GM12801 (cell line): Measurements from ENCODE around the gene ERBB3.

ENCODE experiments used
- TF ChIP-seq, protein P1 (sequence below): IDR thresholded peaks from one replicate; pipeline ENCODE4 v1.5.1; 2011; ENCODE audit warnings: control low read depth; ENCODE audit not compliant: insufficient read length; ENCODE audit errors: extremely low read depth

ERBB3 gene

DNA sequence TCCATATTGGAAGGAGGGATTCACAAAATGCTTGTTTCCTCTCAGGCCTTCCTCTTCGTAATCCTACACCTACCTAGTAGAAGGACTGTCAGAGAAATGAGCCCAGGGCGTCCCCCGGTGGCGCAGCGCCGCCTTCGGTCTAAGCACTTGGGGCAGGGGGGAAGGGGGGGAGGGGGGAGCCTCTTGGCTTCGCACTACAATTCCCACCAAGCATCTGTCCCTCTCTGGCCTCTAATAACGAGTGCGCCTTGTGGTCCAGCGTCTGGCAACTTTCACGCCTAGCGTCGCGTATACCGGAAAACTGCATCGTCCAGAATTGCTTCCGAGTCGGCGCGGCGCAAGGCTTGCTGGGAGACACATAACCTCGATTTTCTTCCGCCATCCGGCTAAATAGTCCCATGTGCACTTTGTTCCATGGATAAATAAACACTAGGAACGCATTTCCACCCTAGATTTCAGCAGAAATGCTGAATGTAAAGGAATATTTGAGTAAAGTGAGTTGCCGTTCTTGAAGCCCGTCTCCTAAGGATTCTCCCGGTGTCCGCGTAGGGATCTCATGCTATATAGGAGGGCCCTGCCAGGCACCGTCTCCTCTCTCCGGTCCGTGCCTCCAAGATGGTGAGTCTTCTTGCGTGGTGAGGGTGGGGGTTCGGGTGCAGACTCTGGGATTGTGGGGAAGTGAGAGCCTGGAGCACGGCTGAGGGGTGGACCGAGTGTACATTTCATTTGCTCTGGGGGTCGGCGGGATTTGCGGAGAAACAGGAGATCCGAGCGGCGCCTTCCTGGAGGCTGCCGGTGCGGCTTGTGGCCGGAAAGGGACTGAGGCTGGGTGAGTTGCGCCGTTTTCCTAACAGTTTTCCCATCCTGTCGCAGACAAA, 38.2 kb upstream of the ERBB3 start, which contains the start of gene RPS26:
Gene RPS26, plus strand, starts transcription at position 367 of the 878 bp plus-strand sequence. Its CDS starts 249 bp downstream, at position 616.
- TF ChIP-seq, protein P1, sequence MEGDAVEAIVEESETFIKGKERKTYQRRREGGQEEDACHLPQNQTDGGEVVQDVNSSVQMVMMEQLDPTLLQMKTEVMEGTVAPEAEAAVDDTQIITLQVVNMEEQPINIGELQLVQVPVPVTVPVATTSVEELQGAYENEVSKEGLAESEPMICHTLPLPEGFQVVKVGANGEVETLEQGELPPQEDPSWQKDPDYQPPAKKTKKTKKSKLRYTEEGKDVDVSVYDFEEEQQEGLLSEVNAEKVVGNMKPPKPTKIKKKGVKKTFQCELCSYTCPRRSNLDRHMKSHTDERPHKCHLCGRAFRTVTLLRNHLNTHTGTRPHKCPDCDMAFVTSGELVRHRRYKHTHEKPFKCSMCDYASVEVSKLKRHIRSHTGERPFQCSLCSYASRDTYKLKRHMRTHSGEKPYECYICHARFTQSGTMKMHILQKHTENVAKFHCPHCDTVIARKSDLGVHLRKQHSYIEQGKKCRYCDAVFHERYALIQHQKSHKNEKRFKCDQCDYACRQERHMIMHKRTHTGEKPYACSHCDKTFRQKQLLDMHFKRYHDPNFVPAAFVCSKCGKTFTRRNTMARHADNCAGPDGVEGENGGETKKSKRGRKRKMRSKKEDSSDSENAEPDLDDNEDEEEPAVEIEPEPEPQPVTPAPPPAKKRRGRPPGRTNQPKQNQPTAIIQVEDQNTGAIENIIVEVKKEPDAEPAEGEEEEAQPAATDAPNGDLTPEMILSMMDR, result no peak

DNA sequence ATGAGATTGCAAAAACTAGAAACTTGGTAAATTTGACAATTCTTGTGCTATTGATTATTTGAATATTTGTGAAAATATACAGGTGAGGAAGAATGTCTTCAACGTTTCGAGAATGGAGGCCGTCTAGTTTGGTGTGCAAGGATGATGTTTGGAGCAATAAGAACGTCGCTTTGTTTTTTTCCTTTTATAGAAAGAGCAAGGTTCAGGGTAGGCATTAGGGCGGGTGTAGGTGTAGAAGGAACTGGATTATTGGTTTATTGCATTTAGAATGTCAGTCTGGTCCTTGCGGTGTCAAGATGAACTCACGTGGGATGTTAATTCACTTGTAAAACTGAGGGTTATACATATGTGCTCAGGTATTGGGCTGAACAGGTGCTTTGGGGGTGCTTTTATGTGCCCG, 37.1 kb upstream of the ERBB3 start:
- TF ChIP-seq, protein P1, result no peak

DNA sequence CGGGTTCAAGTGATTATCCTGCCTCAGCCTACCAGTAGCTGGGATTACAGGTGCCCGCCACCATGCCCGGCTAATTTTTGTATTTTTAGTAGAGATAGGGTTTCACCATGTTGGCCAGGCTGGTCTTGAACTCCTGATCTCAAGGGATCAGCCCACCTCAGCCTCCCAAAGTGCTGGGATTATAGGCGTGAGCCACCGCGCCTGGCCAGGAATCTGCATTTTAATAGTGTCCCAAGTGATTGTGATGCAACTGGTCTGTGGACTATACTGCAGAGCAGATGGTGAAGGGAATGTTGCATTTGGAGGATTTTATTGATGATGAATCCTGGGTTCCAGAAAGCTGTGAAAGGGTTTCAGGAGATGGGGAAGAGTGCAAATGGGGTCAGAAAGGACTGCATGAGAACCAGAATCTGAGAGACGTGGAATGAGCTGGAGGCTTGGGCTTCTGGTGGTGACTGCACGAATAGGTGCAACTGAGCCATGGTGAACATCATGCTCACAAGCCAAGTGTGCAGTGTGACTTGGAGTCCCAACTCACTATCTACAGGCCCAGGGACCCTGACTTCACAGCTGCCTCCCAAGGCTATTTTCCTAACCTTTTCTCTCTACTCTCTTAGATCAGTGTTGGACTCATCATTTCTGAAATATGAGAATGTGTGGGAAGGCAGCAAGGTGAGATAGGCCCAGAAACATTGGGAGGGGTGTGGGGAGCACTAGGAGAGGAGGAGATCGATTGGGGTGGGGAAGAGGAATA, 33.8 kb upstream of the ERBB3 start:
- TF ChIP-seq, protein P1, result no peak

DNA sequence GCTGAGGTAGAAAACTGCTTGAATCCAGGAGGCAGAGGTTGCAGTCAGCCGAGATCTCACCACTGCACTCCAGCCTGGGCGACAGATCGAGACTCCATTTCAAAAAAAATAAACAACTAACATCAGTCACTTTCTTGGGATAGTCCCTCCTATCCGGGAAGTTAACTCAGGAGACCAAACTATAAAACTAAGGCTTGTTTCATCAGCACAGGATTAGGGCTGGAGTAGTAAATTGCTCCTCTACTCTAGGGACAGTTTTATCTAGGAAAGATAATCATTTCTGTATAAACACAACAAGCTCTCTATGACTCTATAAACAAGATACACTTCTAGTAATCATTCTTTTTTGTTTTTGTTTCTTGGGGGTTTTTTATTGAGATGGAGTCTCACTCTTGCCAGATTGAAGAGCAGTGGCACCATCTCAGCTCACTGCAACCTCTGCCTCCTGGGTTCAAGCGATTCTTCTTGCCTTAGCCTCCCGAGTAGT, 26.5 kb upstream of the ERBB3 start:
- TF ChIP-seq, protein P1, result no peak

DNA sequence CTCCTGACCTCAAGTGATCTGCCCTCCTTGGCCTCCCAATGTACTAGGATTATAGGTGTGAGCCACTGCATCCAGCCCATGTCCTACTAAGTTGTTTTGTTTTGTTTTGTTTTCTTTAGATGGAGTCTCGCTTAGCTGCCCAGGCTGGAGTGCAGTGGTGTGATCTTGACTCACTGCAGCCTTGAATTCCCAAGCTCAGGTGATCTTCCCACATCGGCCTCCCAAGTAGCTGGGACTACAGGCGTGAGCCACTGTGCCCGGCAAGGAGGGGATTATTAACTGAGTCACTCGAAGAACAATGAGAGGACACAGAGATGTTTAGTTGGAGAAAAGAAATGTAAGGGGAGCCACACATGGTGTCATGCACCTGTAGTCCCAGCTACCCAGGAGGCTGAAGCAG, 18.0 kb upstream of the ERBB3 start:
- TF ChIP-seq, protein P1, result no peak

DNA sequence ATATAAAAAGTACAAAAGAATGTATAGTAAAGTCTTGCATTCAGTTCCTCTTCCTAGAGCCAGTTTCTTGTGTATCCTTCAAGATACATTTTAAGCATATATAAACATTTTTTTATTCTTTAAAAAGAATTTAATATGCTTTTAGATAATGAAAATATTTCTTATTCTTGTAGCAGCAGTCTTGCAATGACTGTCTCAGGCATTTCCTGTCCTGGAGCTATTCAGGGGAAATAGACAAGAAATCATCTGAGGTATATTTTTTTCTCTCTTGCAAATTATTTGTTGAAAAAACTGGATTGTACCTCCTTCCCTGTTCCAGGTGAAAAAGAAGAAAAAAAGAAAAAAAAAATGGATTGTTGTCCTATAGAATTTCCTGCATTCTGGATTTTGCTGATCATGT, 17.0 kb upstream of the ERBB3 start:
- TF ChIP-seq, protein P1, result no peak

DNA sequence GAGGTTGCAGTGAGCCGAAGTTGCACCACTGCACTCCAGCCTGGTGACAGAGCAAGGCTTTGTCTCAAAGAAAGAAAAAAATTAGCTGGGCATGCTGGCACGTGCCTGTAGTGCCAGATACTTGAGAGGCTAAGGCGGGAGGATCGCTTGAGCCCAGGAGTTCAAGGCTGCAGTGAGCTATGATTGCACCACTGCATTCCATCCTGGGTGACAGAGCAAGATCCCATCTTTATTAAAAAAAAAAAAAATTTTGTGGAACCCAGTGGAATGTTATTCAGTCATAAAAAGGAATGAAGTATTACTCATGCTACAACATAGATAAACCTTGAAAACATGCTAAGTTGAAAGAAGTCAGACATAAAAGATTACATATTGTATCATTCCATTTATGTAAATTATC, 8.3 kb upstream of the ERBB3 start:
- TF ChIP-seq, protein P1, result no peak
